GM19023 (cell line): ENCODE measurements around the gene MAF.
A peak's percentile ranks its signal among the peaks of the same experiment; 100 is the strongest.

Source experiments
- ATAC-seq: cut with Tn5 transposase; IDR thresholded peaks from one replicate; pipeline ENCODE4 v1.9.1; 2021; ENCODE audit warnings: mild to moderate bottlenecking, moderate library complexity; ENCODE audit not compliant: unreplicated experiment

Gene MAF

GRCh38 chr16:79600638-79601091 is at the start of gene MAF:
TSS of gene MAF (minus strand) at chr16:79600737. CDS start at chr16:79599902, 835 bp downstream.
- ATAC-seq = peak; percentile 57

GRCh38 chr16:79648826-79649225 is 48.3 kb upstream of the MAF start:
- ATAC-seq = no peak

- ATAC-seq = no peak
Observed at GRCh38 chr16:79647586-79647985, 47.0 kb upstream of the MAF start.

GRCh38 chr16:79645701-79646100 is 45.2 kb upstream of the MAF start:
- no peak for ATAC-seq

- no peak for ATAC-seq
Observed at GRCh38 chr16:79644971-79645667, 44.6 kb upstream of the MAF start.

GRCh38 chr16:79642652-79643051 is 42.1 kb upstream of the MAF start:
- ATAC-seq = no peak

GRCh38 chr16:79640513-79641360 is 40.2 kb upstream of the MAF start:
- no peak for ATAC-seq

GRCh38 chr16:79639576-79640311 is 39.2 kb upstream of the MAF start:
- ATAC-seq = no peak

- ATAC-seq = no peak
Observed at GRCh38 chr16:79638386-79638785, 37.8 kb upstream of the MAF start.

GRCh38 chr16:79635488-79635887 is 35.0 kb upstream of the MAF start:
- no peak for ATAC-seq

- ATAC-seq = no peak
Observed at GRCh38 chr16:79634298-79634697, 33.8 kb upstream of the MAF start.

GRCh38 chr16:79632289-79632688 is 31.8 kb upstream of the MAF start:
- ATAC-seq = no peak

- ATAC-seq = no peak
Observed at GRCh38 chr16:79628988-79629387, 28.5 kb upstream of the MAF start.

- peak; percentile 92 for ATAC-seq
Observed at GRCh38 chr16:79628501-79628975, 28.0 kb upstream of the MAF start.

GRCh38 chr16:79627092-79627491 is 26.6 kb upstream of the MAF start:
- ATAC-seq = no peak

GRCh38 chr16:79625738-79626137 is 25.2 kb upstream of the MAF start:
- no peak for ATAC-seq

- no peak for ATAC-seq
Observed at GRCh38 chr16:79623824-79624223, 23.3 kb upstream of the MAF start.

- ATAC-seq = no peak
Observed at GRCh38 chr16:79623062-79623461, 22.5 kb upstream of the MAF start.

- ATAC-seq = no peak
Observed at GRCh38 chr16:79621027-79621426, 20.5 kb upstream of the MAF start.

- no peak for ATAC-seq
Observed at GRCh38 chr16:79618692-79619050, 18.1 kb upstream of the MAF start.

- no peak for ATAC-seq
Observed at GRCh38 chr16:79618041-79618691, 17.6 kb upstream of the MAF start.
